Measurements from ENCODE around the gene CNTFR. TPM values are rescaled to one million over a fixed set of nuclear protein-coding genes. Genes with fewer than 3 reads are reported as not detected.
A peak's percentile ranks its signal among the peaks of the same experiment; 100 is the strongest.
"Not testable (repeated sequence)": the region's sequence is repeated elsewhere in the genome, so short reads cannot be mapped to it uniquely, and the experiment has no call there.

The CNTFR gene, protein sequence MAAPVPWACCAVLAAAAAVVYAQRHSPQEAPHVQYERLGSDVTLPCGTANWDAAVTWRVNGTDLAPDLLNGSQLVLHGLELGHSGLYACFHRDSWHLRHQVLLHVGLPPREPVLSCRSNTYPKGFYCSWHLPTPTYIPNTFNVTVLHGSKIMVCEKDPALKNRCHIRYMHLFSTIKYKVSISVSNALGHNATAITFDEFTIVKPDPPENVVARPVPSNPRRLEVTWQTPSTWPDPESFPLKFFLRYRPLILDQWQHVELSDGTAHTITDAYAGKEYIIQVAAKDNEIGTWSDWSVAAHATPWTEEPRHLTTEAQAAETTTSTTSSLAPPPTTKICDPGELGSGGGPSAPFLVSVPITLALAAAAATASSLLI
- 0.69 TPM in 1 of 2 replicates, not detected in the other for total RNA-seq (2014; rRNA removed; shearing (Covaris generic))

GRCh38 chr9:34589636-34590380 is at the start of gene CNTFR:
TSS of gene CNTFR (minus strand) at chr9:34589724. CDS start at chr9:34568981, 20,743 bp downstream.
- no peak for DNase-seq (ENCODE audit: low spot score)

GRCh38 chr9:34639322-34639721 is 49.8 kb upstream of the CNTFR start:
- DNase-seq (ENCODE audit: low spot score) = not testable (repeated sequence)

- no peak for DNase-seq (ENCODE audit: low spot score)
Observed at GRCh38 chr9:34638138-34638445, 48.6 kb upstream of the CNTFR start.

DNA sequence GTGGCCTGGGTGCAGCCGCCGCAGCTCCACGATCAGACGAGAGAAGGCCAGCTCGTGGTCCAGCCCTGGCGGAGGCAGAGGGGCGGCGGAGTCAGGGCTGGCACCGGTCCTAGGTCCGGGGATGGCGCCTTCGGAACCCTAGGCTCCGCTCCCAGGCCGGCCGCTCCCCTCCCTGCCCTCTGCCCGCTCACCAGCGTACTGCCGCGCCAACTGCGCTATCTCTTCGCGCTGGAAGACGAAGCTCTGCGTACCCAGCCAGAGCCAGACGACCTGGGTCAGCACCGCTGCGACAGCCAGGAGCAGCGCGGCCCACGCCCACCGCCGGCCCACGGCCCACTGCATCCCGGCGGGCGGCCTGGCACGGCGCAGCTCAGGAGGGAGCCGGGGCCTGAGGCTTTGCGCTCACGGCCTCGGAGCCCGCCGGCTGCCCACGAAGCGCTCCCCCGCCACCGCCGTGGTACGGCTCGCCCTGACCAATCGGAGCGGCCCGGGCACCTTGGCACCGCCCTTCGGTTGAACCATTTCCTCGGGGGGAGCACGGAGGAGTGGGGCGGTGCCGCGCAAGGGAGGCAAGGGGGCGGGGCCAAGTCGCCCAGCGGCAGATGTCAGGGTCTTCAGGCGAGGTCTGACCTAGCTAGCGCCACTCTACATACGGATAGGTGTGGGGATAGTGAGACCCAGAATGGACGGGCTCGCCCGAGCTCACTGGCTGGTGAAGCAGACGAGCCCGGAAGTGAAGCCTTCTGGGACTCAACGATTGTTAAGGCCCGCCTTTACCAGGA is 48.0 kb upstream of the CNTFR start, which contains the start of gene SIGMAR1:
Gene SIGMAR1 (minus strand): TSS at position 432 of the 782 bp plus-strand sequence. CDS start 90 bp downstream, at position 342.
- peak; percentile 70 for DNase-seq (ENCODE audit: low spot score)

GRCh38 chr9:34636791-34637355 is 47.3 kb upstream of the CNTFR start:
- DNase-seq (ENCODE audit: low spot score) = no peak

GRCh38 chr9:34635556-34635955 is 46.0 kb upstream of the CNTFR start:
- DNase-seq (ENCODE audit: low spot score) = no peak

DNA sequence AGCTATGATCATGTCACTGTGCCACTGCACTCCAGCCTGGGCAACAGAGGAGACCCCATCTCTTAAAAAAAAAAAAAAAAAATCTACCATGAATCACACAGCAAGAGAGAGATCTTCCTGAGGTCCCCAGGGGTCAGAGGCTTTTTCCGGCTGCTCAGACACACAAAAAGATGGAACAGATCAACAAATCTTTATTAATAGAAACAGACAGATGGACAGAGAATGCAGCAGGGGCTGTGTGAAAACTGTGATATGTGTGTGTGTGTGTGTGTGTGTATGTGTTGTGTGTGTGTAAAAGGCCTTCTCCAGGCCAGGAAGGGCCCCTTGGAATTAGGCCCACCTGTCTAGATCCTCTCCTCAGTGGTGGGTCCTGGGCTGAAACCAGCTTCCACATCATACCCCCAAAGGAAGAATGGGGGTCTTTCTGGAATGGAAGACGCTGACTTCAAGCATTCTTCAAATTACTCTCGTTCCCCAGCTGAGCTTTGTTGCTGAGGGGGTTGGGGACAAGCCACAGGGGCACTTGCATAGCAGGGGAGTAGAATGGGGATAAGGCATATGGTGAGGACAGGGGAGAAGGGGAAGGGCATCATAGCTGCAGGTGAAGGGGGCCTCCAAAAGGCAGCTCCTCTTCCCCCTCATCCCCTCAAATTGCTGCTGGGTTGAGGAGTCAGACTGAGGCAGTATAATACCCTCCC is 45.2 kb upstream of the CNTFR start:
- no peak for DNase-seq (ENCODE audit: low spot score)

GRCh38 chr9:34633851-34634550 is 44.5 kb upstream of the CNTFR start:
- peak; percentile 51 for DNase-seq (ENCODE audit: low spot score)

GRCh38 chr9:34633166-34633565 is 43.6 kb upstream of the CNTFR start:
- DNase-seq (ENCODE audit: low spot score) = no peak

DNA sequence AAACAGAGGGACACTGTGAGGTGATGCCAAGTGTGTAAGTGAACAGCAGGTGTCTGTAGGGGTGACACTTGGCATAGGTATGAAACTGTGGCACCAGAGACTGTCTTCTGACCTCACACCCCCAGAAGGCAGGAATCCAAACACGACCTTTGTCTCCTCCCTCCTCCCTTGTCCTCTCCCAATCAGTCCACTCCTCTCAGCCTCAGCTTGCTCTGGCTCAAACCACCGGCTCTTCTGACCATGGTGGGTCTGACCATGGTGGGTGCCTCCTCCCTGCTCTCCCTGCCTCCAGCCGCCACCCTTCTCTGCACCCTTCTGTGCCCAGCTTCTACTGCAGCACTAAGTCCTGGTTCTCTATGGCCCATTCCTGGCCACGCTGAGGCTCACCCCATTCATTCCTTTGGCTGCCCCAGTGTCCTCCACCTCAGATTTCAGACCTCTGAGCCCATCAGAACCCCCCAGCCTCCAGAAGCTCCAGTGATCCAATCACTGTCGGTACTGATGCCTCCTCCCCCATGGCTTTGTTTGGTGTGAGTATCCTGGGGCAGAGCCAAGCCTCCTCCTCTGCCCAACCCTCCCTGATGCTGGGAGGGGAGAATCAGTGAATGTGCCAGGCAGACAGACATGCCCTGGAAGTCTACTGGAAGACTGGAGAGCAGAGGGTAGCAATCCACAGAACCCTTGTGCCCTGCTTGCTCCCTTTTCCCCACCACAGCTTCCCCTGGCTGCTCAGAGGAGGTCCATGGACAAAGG is 41.1 kb upstream of the CNTFR start:
- DNase-seq (ENCODE audit: low spot score) = no peak

DNA sequence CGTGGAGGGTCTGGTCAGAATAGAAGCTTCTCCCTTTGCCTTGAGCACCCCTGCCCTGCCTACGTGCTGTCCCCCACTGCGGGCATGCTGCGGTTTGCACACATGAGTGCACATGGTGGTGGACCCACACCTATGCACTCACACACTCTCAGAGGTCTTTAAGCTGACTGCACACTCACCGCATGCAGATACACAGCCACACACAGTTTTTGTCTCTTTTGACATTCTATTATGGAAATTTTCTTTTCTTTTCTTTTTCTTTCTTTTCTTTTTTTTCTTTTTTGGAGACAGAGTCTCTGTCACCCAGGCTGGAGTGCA is 39.9 kb upstream of the CNTFR start:
- no peak for DNase-seq (ENCODE audit: low spot score)

DNA sequence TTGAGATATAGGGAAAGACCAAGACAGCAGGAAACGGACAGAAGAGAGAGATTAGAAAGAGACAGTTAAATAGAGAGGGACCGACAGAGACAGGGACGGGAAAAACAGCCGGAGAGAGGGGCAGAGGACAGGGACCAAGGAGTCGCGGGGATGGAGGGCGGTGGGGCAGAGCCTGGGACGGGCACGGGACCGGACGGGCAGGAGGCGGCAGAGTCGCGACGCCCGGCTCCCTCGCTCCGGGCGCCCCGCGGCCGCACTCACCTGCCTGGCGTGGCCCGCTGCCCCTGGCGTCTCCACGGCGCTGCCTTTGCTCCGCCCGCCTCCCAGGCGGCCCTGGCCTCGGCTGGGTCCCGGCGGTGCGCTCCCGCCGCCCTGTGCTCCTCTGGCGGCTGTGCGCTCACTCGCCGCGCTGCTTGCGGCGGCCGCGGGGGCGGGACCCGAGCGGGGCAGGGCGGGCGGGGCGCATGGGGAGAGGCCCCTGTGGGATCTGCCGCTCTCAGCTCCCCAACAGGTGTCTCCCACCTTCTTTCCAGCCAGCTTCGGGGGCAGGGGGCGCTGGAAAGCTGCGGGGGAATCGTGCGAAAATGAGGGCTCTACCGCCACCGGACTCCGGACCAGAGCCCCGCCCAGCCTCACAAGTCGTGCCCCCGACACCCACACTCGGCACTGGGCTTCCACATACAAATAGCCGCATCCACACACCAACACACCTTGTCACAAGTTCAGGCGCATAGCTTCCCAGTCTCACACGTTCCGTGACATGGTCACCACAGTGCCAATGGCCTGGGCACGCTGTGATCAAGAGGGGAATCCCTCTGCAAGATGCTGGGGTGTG is 39.3 kb upstream of the CNTFR start, which contains the start of gene ARID3C:
Gene ARID3C (minus strand): TSS at position 411 of the 835 bp plus-strand sequence. CDS start 1,052 bp downstream, outside the sequence.
- DNase-seq (ENCODE audit: low spot score) = no peak

DNA sequence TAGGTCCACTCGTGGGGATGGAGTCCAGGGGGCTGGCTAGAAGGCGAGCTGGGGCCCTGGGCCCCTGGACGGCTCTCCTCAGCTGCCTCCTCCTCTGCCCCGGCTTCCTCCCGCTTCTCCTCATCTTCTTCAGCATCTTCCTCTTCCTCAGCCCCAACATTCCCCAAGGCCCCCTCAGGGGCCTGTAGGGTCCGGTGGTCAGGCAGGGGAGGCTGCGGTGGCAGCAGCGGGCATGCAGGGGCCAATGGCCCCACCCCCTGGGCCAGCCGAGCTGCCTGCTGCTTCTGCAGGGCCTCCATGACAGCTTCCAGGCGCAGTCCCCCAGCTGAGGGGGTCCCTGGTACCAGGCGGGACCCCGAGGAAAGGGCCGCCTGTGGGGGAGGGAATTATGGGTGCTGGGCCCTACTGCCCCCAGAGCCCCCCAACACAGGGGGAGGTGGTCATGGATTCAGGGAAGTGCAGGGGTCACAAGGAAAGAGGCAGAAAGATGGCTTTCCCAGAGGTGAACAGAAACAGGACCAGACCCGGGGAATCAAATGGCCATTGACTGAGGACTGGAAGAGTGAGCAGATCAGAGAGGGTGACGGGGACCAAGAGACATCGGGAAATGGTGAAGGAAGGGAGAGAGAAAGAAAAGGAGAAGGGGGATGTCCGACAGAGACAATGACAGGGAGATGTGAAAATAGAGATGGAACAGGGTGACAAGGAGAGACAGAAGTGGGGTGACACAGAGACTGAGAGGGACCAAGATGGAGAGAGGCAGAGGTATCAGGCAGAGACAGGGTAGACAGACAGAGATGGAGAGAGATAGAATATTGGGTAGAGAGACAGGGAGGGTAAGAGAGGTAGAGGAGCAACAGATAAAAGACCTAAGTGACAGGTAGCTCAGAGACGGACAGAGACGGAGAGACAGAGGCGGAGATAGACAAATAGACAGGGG is 38.5 kb upstream of the CNTFR start:
- no peak for DNase-seq (ENCODE audit: low spot score)

- DNase-seq (ENCODE audit: low spot score) = no peak
Observed at GRCh38 chr9:34625186-34625486, 35.6 kb upstream of the CNTFR start.

DNA sequence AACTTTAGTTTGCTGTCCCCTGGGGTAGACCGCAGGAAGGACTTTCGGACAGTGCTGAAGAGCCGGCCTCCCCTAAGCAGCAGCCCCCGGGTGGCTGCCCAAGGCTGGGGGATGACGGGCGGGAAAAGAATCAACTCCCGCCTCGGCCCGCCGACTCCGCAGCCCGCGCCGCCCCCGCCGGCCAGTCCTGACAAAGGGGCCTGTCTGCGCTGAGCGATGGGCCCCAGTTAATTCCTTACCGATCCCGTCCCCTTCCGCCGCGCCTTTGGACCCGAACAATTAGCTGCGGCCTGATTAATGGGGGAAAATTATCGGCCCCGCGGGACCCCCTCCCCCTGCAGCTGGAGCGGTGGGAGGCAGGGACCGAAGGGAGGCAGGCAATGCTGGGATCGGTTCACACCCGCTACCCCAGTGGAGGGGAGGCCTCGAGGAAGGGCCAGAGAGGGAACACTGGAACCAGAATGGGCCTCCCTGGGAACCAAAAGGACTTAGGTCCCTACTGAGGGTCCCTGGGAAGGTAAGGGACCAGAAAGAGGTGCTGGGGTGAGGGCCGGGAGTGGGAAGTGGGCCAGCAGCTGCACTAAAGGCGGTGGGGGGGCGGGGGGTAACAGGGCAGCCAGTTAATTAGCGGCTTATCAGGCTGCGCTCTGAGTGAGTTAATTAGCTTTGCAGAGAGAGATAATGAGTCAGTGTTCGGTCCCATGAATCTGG is 35.1 kb upstream of the CNTFR start:
- DNase-seq (ENCODE audit: low spot score) = no peak

DNA sequence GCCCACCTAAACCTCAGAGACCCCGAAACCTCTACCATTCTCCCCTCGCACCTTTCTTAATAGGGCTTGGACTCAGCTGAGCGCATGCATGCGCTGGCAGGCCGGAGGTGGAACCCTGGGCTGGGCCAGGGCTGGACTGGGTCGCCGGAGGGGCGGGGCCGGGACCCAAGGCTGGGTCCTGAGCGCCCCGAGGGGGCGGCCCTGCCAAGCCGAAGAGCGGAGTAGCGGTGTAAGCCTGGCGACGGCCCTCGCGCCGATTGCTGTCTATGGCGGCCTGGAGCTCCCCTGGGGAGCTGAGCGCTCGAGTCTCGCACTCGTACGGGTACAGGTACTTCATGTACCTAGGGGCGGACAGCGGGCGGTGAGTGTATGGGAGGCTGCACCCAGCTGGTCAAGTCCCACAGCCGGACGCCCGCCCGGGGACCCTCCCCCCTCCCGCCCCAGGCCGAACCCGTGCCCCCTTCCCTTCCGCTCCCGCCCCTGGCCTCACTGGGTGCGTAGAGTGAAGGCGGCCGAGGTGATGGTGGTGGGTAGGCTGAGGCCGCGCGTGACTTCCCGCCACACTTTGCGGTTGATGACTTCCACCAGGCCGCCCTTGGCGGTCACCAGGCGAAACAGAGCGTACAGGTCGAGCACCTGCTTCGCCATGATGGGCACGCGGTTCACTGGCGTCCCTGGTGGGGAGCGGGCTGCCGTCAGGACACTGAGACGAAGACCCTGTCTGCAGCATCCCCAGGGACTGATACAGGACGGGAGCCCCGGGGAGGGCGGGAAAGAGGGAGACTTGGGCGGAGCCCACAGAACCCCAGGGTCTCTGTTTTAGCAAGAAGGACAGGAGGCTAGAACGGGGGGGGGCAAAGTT is 34.1 kb upstream of the CNTFR start:
- no peak for DNase-seq (ENCODE audit: low spot score)

Data from A172 (cell line).